HepG2 (cell line): ENCODE results near the gene KREMEN1. TPM values are rescaled to one million over a fixed set of nuclear protein-coding genes. Genes with fewer than 3 reads are reported as not detected.
A peak's percentile ranks its signal among the peaks of the same experiment; 100 is the strongest.

Experiments used
- ATF6 ChIP-seq: sonication (generic); formaldehyde crosslinking; conservative IDR thresholded peaks from 2 replicates; pipeline ENCODE4 v1.4.0; 2020; ENCODE audit warnings: missing genetic modification reagents
- JDP2 ChIP-seq: sonication (generic); formaldehyde crosslinking; IDR thresholded peaks from 2 replicates; pipeline ENCODE4 v1.8.1; 2022; ENCODE audit warnings: missing genetic modification reagents, borderline replicate concordance
- KMT2B ChIP-seq: IDR thresholded peaks from 2 replicates; pipeline ENCODE4 v1.6.1; 2016; ENCODE audit warnings: missing genetic modification reagents, missing compliant biosample characterization
- POGZ ChIP-seq: sonication (generic); formaldehyde crosslinking; IDR thresholded peaks from 2 replicates; pipeline ENCODE4 v1.4.0; 2020; ENCODE audit warnings: mild to moderate bottlenecking, missing genetic modification reagents
- ZBTB20 ChIP-seq: sonication (generic); formaldehyde crosslinking; IDR thresholded peaks from 2 replicates; pipeline ENCODE4 v1.8.1; 2023; ENCODE audit warnings: missing genetic modification reagents, low read depth, mild to moderate bottlenecking, borderline replicate concordance
- ZMAT3 ChIP-seq: sonication (generic); formaldehyde crosslinking; conservative IDR thresholded peaks from 2 replicates; pipeline ENCODE4 v1.7.0; 2021; ENCODE audit warnings: missing genetic modification reagents
- ZNF513 ChIP-seq: sonication (generic); formaldehyde crosslinking; conservative IDR thresholded peaks from 2 replicates; pipeline ENCODE4 v1.5.0; 2020; ENCODE audit warnings: missing genetic modification reagents
- ZNF564 ChIP-seq: sonication (generic); formaldehyde crosslinking; IDR thresholded peaks from 2 replicates; pipeline ENCODE4 v1.8.1; 2023; ENCODE audit warnings: mild to moderate bottlenecking, missing genetic modification reagents
- ZNF720 ChIP-seq: sonication (generic); formaldehyde crosslinking; IDR thresholded peaks from 2 replicates; pipeline ENCODE4 v1.4.0; 2020; ENCODE audit warnings: missing genetic modification reagents
- polyA plus RNA-seq, 8 experiments: library from polyadenylated mRNA; depleted of rRNA in 3 of 8; stranded (reverse) in 7 of 8; unstranded in 1 of 8; fragments of >200 nt; fragmentation: Illumina TruSeq in 4 of 8; extraction: Trizol in 4 of 8; gene quantifications; 2 replicates each; pipeline versions ENCODE4 v1.2.1 to v1.2.3, GENCODE V29; 2011 to 2016; ENCODE audit warnings: low read depth in 4 of 8, missing spikeins in 1 of 8, mixed read lengths in 1 of 8; ENCODE audit not compliant: insufficient read depth in 1 of 8
- total RNA-seq, 5 experiments: library from RNA; depleted of rRNA; stranded (reverse); fragments of >200 nt; fragmentation: Illumina TruSeq; extraction: Trizol; gene quantifications; 2 replicates each; pipeline ENCODE4 v1.2.3, GENCODE V29; 2016; ENCODE audit warnings: low read depth in 1 of 5
- TF ChIP-seq, protein P1 (sequence below): sonication (generic); formaldehyde crosslinking; IDR thresholded peaks from 2 replicates; pipeline ENCODE4 v1.4.0; 2020; ENCODE audit warnings: missing genetic modification reagents, mild to moderate bottlenecking, borderline replicate concordance
- TF ChIP-seq, protein P2 (sequence below): sonication (generic); formaldehyde crosslinking; IDR thresholded peaks from 2 replicates; pipeline ENCODE4 v1.4.0; 2020; ENCODE audit warnings: missing genetic modification reagents
- TF ChIP-seq, protein P3 (sequence below), 2 experiments: sonication (generic) in 1 of 2; formaldehyde crosslinking in 1 of 2; IDR thresholded peaks; 2 replicates each; pipeline versions ENCODE4 v1.4.0 to v1.6.1; 2016 to 2020; ENCODE audit warnings: borderline replicate concordance in 1 of 2, low read depth in 1 of 2, mild to moderate bottlenecking in 1 of 2, missing genetic modification reagents in 1 of 2
- TF ChIP-seq, protein P4 (sequence below): sonication (generic); formaldehyde crosslinking; IDR thresholded peaks from 2 replicates; pipeline ENCODE4 v1.8.0; 2022; ENCODE audit warnings: mild to moderate bottlenecking, missing genetic modification reagents, borderline replicate concordance

Gene KREMEN1
- total and polyA plus RNA-seq, 2 of the 13 experiments (the other 11 are each of a cell fraction or from before 2014, with no cell fraction given) = 9.8 to 13.8 TPM

GRCh38 chr22:29095459-29095858 lies 22.6 kb downstream of the KREMEN1 start (continued):
- TF ChIP-seq, protein P1, sequence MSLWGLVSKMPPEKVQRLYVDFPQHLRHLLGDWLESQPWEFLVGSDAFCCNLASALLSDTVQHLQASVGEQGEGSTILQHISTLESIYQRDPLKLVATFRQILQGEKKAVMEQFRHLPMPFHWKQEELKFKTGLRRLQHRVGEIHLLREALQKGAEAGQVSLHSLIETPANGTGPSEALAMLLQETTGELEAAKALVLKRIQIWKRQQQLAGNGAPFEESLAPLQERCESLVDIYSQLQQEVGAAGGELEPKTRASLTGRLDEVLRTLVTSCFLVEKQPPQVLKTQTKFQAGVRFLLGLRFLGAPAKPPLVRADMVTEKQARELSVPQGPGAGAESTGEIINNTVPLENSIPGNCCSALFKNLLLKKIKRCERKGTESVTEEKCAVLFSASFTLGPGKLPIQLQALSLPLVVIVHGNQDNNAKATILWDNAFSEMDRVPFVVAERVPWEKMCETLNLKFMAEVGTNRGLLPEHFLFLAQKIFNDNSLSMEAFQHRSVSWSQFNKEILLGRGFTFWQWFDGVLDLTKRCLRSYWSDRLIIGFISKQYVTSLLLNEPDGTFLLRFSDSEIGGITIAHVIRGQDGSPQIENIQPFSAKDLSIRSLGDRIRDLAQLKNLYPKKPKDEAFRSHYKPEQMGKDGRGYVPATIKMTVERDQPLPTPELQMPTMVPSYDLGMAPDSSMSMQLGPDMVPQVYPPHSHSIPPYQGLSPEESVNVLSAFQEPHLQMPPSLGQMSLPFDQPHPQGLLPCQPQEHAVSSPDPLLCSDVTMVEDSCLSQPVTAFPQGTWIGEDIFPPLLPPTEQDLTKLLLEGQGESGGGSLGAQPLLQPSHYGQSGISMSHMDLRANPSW (CRISPR knock-in tag) = no peak
- TF ChIP-seq ZMAT3 (CRISPR knock-in tag) (no peak), ZNF720 (no peak), POGZ (CRISPR knock-in tag) (no peak), JDP2 (CRISPR knock-in tag) (no peak), ZBTB20 (CRISPR knock-in tag) (peak; percentile 99), ZNF564 (CRISPR knock-in tag) (no peak), ZNF513 (CRISPR knock-in tag) (no peak), ATF6 (no peak), KMT2B (CRISPR knock-in tag) (no peak)
- TF ChIP-seq, protein P2, sequence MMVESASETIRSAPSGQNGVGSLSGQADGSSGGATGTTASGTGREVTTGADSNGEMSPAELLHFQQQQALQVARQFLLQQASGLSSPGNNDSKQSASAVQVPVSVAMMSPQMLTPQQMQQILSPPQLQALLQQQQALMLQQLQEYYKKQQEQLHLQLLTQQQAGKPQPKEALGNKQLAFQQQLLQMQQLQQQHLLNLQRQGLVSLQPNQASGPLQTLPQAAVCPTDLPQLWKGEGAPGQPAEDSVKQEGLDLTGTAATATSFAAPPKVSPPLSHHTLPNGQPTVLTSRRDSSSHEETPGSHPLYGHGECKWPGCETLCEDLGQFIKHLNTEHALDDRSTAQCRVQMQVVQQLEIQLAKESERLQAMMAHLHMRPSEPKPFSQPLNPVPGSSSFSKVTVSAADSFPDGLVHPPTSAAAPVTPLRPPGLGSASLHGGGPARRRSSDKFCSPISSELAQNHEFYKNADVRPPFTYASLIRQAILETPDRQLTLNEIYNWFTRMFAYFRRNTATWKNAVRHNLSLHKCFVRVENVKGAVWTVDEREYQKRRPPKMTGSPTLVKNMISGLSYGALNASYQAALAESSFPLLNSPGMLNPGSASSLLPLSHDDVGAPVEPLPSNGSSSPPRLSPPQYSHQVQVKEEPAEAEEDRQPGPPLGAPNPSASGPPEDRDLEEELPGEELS = peak; percentile 52; the same call in 1 of the 2 replicates
- TF ChIP-seq, protein P3, sequence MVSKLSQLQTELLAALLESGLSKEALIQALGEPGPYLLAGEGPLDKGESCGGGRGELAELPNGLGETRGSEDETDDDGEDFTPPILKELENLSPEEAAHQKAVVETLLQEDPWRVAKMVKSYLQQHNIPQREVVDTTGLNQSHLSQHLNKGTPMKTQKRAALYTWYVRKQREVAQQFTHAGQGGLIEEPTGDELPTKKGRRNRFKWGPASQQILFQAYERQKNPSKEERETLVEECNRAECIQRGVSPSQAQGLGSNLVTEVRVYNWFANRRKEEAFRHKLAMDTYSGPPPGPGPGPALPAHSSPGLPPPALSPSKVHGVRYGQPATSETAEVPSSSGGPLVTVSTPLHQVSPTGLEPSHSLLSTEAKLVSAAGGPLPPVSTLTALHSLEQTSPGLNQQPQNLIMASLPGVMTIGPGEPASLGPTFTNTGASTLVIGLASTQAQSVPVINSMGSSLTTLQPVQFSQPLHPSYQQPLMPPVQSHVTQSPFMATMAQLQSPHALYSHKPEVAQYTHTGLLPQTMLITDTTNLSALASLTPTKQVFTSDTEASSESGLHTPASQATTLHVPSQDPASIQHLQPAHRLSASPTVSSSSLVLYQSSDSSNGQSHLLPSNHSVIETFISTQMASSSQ (IDR thresholded peaks at IDR 0.05; ENCODE audit: low read depth) = no peak
- TF ChIP-seq, protein P3 (CRISPR knock-in tag; IDR thresholded peaks at IDR 0.05; ENCODE audit: borderline replicate concordance) = no peak
- TF ChIP-seq, protein P4, sequence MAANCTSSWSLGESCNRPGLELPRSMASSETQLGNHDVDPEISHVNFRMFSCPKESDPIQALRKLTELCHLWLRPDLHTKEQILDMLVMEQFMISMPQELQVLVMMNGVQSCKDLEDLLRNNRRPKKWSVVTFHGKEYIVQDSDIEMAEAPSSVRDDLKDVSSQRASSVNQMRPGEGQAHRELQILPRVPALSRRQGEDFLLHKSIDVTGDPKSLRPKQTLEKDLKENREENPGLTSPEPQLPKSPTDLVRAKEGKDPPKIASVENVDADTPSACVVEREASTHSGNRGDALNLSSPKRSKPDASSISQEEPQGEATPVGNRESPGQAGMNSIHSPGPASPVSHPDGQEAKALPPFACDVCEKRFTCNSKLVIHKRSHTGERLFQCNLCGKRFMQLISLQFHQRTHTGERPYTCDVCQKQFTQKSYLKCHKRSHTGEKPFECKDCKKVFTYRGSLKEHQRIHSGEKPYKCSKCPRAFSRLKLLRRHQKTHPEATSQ (CRISPR knock-in tag) = no peak
